Gastrocnemius medialis (tissue), 4 donors: ENCODE data around the gene TBCCD1. TPM values are rescaled to one million over a fixed set of nuclear protein-coding genes. Genes with fewer than 3 reads are reported as not detected.

Source experiments
- ATAC-seq, 2 donors: fragments of 150-250 bp; one replicate each; pipeline ENCODE4 v1.9.1; 2016
- DNase-seq, 2 donors: peaks; one replicate each; pipeline ENCODE4 v3.0.0-alpha.2; 2019
- H3K27ac ChIP-seq, 4 donors: fragments of 200-600 bp; sonication (generic); 1 replicate in 1 of 4; 2 replicates in 3 of 4; pipeline ENCODE4 v1.5.1; 2016 to 2018; ENCODE audit warnings: mild to moderate bottlenecking in 2 of 4, moderate library complexity in 1 of 4
- H3K27me3 ChIP-seq, 3 donors: fragments of 200-600 bp; sonication (generic) in 2 of 3; 1 replicate in 1 of 3; 2 replicates in 2 of 3; pipeline versions ENCODE4 v1.5.1 to v1.6.0; 2016 to 2019; ENCODE audit warnings: mild to moderate bottlenecking in 1 of 3, moderate library complexity in 1 of 3
- H3K36me3 ChIP-seq, 2 donors: fragments of 200-600 bp; sonication (generic) in 1 of 2; one replicate each; pipeline ENCODE4 v1.5.1; 2017 to 2018
- H3K4me1 ChIP-seq, 2 donors: fragments of 200-600 bp; sonication (generic) in 1 of 2; one replicate each; pipeline ENCODE4 v1.5.1; 2016 to 2017; ENCODE audit warnings: mild to moderate bottlenecking in 2 of 2
- H3K4me3 ChIP-seq, 4 donors: fragments of 200-600 bp; sonication (generic) in 3 of 4; 1 replicate in 1 of 4; 2 replicates in 3 of 4; pipeline ENCODE4 v1.5.1; 2016 to 2019; ENCODE audit warnings: mild to moderate bottlenecking in 2 of 4
- H3K9me3 ChIP-seq, 3 donors: fragments of 200-600 bp; sonication (generic) in 2 of 3; 1 replicate in 1 of 3; 2 replicates in 2 of 3; pipeline ENCODE4 v1.5.1; 2016 to 2019
- POLR2A ChIP-seq, 2 donors: fragments of 450-650 bp; IDR thresholded peaks; one replicate each; pipeline ENCODE4 v1.6.1; 2017; ENCODE audit warnings: antibody characterized with exemption in 2 of 2, mild to moderate bottlenecking in 2 of 2, moderate library complexity in 2 of 2
- in situ Hi-C, 4 donors: fragments of 200-750 bp; cut with MboI; loops; one replicate each; pipeline versions ENCODE4 v1.15.0 to v1.8.0; 2017; ENCODE audit warnings: low sequenced_read_pairs in 4 of 4
- intact Hi-C: fragments of 100-400 bp; cut with DNase I; formaldehyde crosslinking; loops from one replicate; pipeline ENCODE4 v1.15.1; 2023; ENCODE audit warnings: low total_unique reads
- total RNA-seq, 4 donors: library from RNA; depleted of rRNA; stranded (reverse); fragments of >200 nt; gene quantifications; one replicate each; pipeline versions ENCODE4 v1.1.0 to v1.2.3, GENCODE V29; 2016
- TF ChIP-seq, protein P1 (sequence below), 5 experiments: fragments of 450-650 bp in 3 of 5; fragments of 200-600 bp in 2 of 5; sonication (generic) in 2 of 5; IDR thresholded peaks in 4 of 5; conservative IDR thresholded peaks in 1 of 5; 1 replicate in 4 of 5; 2 replicates in 1 of 5; pipeline ENCODE4 v1.5.1; 2016 to 2019; ENCODE audit warnings: antibody characterized with exemption in 5 of 5, mild to moderate bottlenecking in 3 of 5, moderate library complexity in 3 of 5

The TBCCD1 gene
- total RNA-seq, 4 donors from 2014 or later: 7.3 to 10.7 (median 8.0) TPM

DNA sequence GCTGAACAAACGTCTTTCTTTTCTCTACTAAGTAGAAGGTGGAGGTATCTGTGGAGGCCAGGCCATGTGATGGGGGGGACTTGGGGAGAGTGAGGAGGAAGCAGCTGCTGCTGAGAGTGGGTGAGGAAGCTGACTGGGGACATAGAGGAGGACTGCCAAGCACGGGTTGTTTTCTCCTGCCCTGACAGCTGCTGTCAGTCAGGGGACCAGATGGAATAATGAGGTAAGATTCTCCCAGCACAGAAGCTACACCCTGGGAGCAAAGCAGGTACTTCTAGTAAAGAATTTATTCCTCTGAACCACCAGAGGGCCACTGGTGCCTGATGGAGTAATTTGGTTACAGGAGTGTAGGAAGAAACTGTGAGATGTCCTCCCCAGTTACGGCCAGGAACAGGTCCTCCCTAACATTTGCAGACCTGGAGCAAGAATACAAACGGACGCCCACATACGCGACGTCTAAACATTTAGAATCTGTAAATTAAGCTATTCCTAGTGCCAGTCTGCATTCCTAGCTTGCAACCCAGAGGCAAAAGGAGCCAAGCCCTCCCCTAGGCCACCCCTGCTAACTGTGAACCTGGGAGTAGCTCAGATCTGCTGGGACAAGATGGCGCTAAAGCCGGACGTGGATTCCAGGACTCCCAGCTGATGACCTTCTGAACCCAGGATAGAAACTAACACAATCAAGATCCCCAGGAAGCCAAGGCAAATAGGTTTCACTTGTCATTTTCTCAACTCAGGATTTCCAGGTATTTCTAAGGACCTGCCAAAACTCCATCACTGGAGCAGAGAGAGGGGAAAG, 37.7 kb downstream of the TBCCD1 start:
- Histone ChIP-seq H3K27ac (no peak overlapping the region), H3K9me3 (no peaks in the 10 kb centered on the region), H3K27me3 (peaks cover 0 to under 1% (median 0%) of the 10 kb centered on the region in 3 donors), H3K4me3 (no peak overlapping the region), H3K4me1 (no peaks in the 10 kb centered on the region), H3K36me3 (no peaks in the 10 kb centered on the region)
- ATAC-seq: no peak
- intact Hi-C loops: no loop called here
- in situ Hi-C loops: no loop called here
- DNase-seq: no peak
- TF ChIP-seq, protein P1, sequence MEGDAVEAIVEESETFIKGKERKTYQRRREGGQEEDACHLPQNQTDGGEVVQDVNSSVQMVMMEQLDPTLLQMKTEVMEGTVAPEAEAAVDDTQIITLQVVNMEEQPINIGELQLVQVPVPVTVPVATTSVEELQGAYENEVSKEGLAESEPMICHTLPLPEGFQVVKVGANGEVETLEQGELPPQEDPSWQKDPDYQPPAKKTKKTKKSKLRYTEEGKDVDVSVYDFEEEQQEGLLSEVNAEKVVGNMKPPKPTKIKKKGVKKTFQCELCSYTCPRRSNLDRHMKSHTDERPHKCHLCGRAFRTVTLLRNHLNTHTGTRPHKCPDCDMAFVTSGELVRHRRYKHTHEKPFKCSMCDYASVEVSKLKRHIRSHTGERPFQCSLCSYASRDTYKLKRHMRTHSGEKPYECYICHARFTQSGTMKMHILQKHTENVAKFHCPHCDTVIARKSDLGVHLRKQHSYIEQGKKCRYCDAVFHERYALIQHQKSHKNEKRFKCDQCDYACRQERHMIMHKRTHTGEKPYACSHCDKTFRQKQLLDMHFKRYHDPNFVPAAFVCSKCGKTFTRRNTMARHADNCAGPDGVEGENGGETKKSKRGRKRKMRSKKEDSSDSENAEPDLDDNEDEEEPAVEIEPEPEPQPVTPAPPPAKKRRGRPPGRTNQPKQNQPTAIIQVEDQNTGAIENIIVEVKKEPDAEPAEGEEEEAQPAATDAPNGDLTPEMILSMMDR (IDR thresholded peaks at IDR 0.05 in 4 of 5, conservative IDR thresholded peaks at IDR 0.05 in 1 of 5): no peak
- no peak for TF ChIP-seq POLR2A (IDR thresholded peaks at IDR 0.05)

DNA sequence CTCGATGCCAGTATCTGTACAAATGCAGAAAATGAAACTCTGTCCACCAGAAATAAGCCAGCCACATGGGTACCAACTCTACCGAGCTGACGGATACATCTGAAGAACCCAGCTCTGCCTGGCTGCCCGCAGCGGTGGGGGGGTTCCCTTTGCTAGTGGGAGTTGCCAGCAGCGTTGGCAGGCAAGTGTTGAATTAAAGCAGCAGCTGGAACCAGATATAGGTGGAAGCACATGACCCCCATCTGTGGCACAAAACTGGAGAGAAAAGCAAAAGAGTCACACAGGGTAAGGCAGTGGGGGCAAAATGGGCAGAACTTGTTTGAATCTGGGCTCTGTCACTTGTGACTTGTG, 40.9 kb downstream of the TBCCD1 start:
- Histone ChIP-seq H3K27me3 (peaks cover 0 to 2% (median 0%) of the 10 kb centered on the region in 3 donors), H3K4me3 (no peak overlapping the region), H3K36me3 (no peaks in the 10 kb centered on the region), H3K9me3 (no peaks in the 10 kb centered on the region), H3K4me1 (no peaks in the 10 kb centered on the region), H3K27ac (no peak overlapping the region)
- ATAC-seq (no peak), DNase-seq (no peak)
- no peak for TF ChIP-seq POLR2A (IDR thresholded peaks at IDR 0.05)
- TF ChIP-seq, protein P1 (IDR thresholded peaks at IDR 0.05 in 4 of 5, conservative IDR thresholded peaks at IDR 0.05 in 1 of 5): no peak
- intact Hi-C loops: no loop called here
- in situ Hi-C loops: no loop called here

DNA sequence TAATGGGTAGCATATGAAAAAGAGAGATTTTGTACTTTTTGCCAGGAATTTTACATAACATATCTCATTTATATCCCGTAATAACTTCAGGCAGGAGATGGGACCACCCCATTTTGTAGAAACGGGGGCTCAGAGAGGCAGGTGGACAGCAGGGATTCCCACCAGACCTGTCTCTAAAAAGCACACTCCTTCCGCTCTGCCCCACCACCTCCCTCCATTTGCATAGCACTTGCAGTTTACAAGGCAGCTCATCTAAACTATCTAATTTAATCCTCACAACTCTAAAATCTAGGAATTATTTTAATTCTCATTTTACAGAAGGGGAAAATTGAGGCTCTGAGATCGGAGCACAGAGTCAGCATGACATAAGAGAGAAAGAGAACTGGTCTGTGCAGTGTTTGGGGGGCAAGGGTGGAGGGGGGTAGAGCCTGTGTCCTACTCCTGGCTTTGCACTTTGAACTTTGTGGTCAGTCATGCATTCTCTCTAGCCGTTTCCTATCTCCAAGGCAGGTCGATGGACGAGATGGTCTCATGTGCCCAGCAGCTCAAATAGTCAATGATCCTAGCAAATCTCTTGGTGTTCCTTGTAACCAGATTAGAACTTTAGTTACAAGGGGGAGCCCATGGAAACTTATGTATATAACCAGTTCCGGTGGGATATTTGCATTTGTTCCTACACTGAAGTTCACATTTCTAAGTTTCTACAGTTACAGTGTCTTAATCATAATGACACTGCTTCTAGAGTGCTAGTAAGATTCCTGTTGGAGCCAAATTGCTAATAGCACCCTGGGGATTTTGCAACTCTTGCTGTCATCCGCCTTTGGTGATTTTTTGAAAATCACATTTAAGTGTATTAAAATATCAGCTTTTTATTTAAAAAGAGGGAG, 41.5 kb downstream of the TBCCD1 start:
- H3K4me1 ChIP-seq: no peaks in the 10 kb centered on the region
- H3K27me3 ChIP-seq: peaks cover 0 to 2% (median 2%) of the 10 kb centered on the region in 3 donors
- no peaks in the 10 kb centered on the region for H3K36me3 ChIP-seq
- no peak overlapping the region for H3K27ac ChIP-seq
- H3K9me3 ChIP-seq: no peaks in the 10 kb centered on the region
- H3K4me3 ChIP-seq: no peak overlapping the region
- ATAC-seq (no peak), DNase-seq (no peak)
- intact Hi-C loops: no loop called here
- in situ Hi-C loops: no loop called here
- no peak for TF ChIP-seq POLR2A (IDR thresholded peaks at IDR 0.05)
- TF ChIP-seq, protein P1 (IDR thresholded peaks at IDR 0.05 in 4 of 5, conservative IDR thresholded peaks at IDR 0.05 in 1 of 5): no peak

DNA sequence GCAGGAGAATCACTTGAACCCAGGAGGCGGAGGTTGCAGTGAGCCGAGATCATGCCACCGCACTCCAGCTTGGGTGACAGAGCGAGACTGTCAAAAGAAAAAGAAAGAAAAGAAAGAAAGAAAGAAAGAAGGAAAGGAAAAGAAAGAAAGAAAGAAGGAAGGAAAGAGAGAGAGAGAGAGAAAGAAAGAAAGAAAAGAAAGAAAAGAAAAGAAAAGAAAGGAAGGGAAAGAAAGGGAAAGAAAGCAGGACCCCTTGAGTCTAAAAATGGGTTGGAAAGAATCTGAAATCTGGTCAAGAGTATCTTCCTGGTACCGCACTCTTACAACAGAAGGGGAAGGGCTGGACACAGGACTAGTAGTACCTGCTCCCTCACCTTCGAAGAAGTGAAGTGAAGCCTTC, 42.5 kb downstream of the TBCCD1 start:
- H3K4me1 ChIP-seq: no peaks in the 10 kb centered on the region
- H3K36me3 ChIP-seq: no peaks in the 10 kb centered on the region
- TF ChIP-seq, protein P1 (IDR thresholded peaks at IDR 0.05 in 4 of 5, conservative IDR thresholded peaks at IDR 0.05 in 1 of 5): no peak
- no peak for TF ChIP-seq POLR2A (IDR thresholded peaks at IDR 0.05)
- no peak for ATAC-seq
- H3K4me3 ChIP-seq: no peak overlapping the region
- no peaks in the 10 kb centered on the region for H3K9me3 ChIP-seq
- intact Hi-C loops (no loop called here), in situ Hi-C loops (no loop called here)
- no peak overlapping the region for H3K27ac ChIP-seq
- no peak for DNase-seq
- H3K27me3 ChIP-seq: peaks cover 0 to 5% (median 2%) of the 10 kb centered on the region in 3 donors
